Measurements from ENCODE around the gene IL1RAPL2.

IL1RAPL2 gene

DNA sequence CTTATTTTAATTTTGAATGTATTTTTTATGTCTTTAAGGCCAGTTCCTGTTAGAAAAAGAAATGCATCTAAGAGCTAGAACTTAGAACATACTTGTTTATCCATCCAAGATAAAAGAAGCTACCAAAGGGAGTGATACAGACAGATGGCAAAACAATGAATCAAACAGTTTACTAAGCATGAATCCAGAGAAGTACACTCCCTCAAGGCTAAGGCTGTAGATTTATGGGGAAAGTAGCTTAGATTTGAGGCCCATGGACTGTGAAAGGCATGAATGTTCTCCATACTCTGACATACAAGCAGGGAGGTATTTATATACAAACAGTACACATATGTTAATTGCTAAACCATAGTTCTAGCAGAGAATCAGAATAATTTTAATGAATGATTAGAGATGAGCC lies 1001.1 kb downstream of the IL1RAPL2 start:
- TF ChIP-seq CTCF (conservative IDR thresholded peaks at IDR 0.05; ENCODE audit: low read depth, low read length): no peak
- H3K4me3 ChIP-seq (ENCODE audit: low read depth, low read length): no peak overlapping the region
- no peak for DNase-seq (ENCODE audit: low read depth)

DNA sequence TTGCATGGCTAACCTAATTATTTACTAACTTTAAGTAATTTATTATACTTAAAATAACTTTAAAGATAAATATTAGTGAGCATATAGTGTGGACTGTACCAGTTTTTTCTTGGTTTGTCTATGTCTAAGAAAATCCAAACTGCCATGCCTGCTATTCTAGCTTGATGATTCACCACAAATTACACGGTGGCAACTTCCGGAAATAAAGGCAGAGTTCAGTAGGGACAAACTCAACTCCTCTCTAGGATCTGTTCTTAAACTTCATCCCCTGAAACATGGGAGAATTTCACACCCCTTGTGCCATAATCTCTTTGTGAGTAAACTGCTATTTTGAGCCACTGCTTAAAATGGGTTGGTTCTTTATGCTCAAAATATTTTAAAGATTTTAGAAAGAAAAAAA lies 1042.7 kb downstream of the IL1RAPL2 start:
- DNase-seq (ENCODE audit: low read depth): peak; percentile 4
- no peak overlapping the region for H3K4me3 ChIP-seq (ENCODE audit: low read depth, low read length)
- no peak for TF ChIP-seq CTCF (conservative IDR thresholded peaks at IDR 0.05; ENCODE audit: low read depth, low read length)

DNA sequence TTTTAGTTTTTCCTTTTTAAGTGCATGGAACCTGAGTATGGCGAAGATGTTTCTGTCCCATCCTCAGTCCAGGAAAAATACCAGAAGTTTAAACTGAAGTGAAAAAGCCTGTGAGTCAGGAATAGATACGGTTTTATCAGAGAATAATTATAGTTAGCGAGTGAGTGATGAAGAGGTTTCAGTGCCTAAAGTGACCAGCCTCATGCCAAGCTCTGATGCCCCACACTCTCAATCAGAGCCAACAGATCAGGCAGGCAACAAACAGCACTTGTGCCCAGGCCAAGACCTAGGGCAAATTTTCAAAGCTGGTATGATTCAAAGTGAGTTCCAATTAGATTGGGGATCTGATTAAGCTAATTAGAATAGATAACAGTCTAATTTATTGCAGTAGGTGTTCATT lies 1043.5 kb downstream of the IL1RAPL2 start:
- TF ChIP-seq CTCF (conservative IDR thresholded peaks at IDR 0.05; ENCODE audit: low read depth, low read length): no peak
- DNase-seq (ENCODE audit: low read depth): no peak
- no peak overlapping the region for H3K4me3 ChIP-seq (ENCODE audit: low read depth, low read length)

DNA sequence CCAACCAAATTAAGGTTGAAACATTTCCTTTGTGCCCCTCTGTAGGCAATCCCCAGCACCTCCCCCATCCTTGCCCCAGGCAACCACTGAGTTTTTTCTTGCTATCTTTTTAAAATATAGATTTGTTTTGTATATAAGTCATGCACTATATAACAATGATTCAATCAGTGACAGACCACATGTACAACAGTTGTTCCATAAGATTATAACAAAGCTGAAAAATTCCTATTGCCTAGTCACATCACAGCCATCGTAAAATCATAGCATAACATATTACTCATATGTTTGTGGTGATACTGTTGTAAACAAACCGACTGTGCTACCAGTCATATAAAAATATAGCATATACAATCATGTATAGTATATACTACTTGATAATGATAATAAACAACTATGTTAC lies 1044.4 kb downstream of the IL1RAPL2 start:
- DNase-seq (ENCODE audit: low read depth): peak; percentile 10
- no peak for TF ChIP-seq CTCF (conservative IDR thresholded peaks at IDR 0.05; ENCODE audit: low read depth, low read length)
- H3K4me3 ChIP-seq (ENCODE audit: low read depth, low read length): no peak overlapping the region

DNA sequence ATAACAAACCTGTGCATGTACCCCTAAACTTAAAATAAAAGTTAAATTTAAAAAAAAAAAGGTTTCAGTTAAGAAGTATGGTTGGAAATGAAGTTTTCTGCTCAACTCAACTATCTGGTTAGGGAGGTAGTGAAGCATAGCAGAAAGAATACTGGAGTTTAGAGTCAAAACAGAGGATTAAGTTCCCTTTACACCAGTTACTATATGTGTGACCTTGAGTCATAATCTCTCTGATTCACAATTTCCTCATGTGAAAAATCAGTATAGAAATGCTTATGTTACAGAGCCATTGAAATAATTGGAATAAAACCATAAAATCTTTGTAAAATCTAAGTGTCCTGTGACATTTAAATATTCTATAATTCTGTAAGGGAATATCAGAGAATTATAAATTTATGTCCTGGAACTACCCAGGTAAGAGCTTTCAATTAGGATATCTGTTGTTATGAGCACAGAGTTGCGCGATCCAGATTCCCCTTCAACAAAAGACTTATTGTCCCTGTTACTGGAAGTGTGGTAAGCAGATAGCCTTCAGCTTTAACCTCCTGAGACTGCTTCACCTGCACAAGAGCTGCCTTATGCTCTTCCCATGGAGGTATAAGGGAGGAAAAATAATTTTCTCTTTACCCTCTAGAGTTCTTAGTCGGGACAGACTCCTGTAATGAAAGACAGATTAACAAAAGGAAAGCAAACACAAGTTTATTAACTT lies 1052.5 kb downstream of the IL1RAPL2 start:
- no peak for TF ChIP-seq CTCF (conservative IDR thresholded peaks at IDR 0.05; ENCODE audit: low read depth, low read length)
- H3K4me3 ChIP-seq (ENCODE audit: low read depth, low read length): no peak overlapping the region
- DNase-seq (ENCODE audit: low read depth): no peak

GRCh38 chrX:105634180-105634579 lies 1068.2 kb downstream of the IL1RAPL2 start:
- DNase-seq (ENCODE audit: low read depth): no peak
- no peak overlapping the region for H3K4me3 ChIP-seq (ENCODE audit: low read depth, low read length)
- TF ChIP-seq CTCF (conservative IDR thresholded peaks at IDR 0.05; ENCODE audit: low read depth, low read length): no peak

- TF ChIP-seq CTCF (conservative IDR thresholded peaks at IDR 0.05; ENCODE audit: low read depth, low read length): no peak
These were observed 1069.8 kb downstream of the IL1RAPL2 start for GRCh38 chrX:105635794-105636193.

More at GRCh38 chrX:105635794-105636193, 1069.8 kb downstream of the IL1RAPL2 start:
- H3K4me3 ChIP-seq (ENCODE audit: low read depth, low read length): no peak overlapping the region
- no peak for DNase-seq (ENCODE audit: low read depth)

All from choroid plexus epithelial cell (primary cell).